Large intestine (tissue), 3 donors: Measurements from ENCODE around the gene CGB2. TPM values are rescaled to one million over a fixed set of nuclear protein-coding genes. Genes with fewer than 3 reads are reported as not detected.
A peak's percentile ranks its signal among the peaks of the same experiment; 100 is the strongest.

Experiments used
- DNase-seq, 2 donors: peaks; one replicate each; pipeline versions ENCODE4 v3.0.0 to v3.0.0-alpha.2; 2013
- H3K27ac ChIP-seq: one replicate; pipeline ENCODE4 v1.5.1; 2013; ENCODE audit warnings: low read length
- H3K27me3 ChIP-seq: 2 replicates; pipeline ENCODE4 v1.6.1; 2013; ENCODE audit warnings: low read length; ENCODE audit not compliant: control insufficient read depth, insufficient read depth
- H3K36me3 ChIP-seq: 2 replicates; pipeline ENCODE4 v1.6.1; 2013; ENCODE audit warnings: low read length; ENCODE audit not compliant: control insufficient read depth, insufficient read depth
- H3K4me1 ChIP-seq: one replicate; pipeline ENCODE4 v1.6.1; 2013; ENCODE audit warnings: low read length; ENCODE audit not compliant: control insufficient read depth, insufficient read depth
- H3K4me3 ChIP-seq: one replicate; pipeline ENCODE4 v1.5.1; 2013; ENCODE audit warnings: low read length
- H3K9me3 ChIP-seq: one replicate; pipeline ENCODE4 v1.6.1; 2013; ENCODE audit warnings: mild to moderate bottlenecking, low read depth, low read length, moderate library complexity; ENCODE audit not compliant: control insufficient read depth
- WGBS: methylation state at CpG from one replicate; pipeline ENCODE4 v1.1.5; 2013; ENCODE audit warnings: low lambda C conversion rate; ENCODE audit not compliant: insufficient coverage; 5-methylcytosine and 5-hydroxymethylcytosine counted together
- polyA plus RNA-seq: library from polyadenylated mRNA; unstranded; fragments of 120-200 nt; gene quantifications from one replicate; pipeline ENCODE4 v1.2.1, GENCODE V29; 2013

The CGB2 gene
- polyA plus RNA-seq, 1 donor: not detected

GRCh38 chr19:48991873-48992580 lies 39.7 kb upstream of the CGB2 start:
- Histone ChIP-seq H3K27ac (peak overlapping the region; percentile 77), H3K27me3 (no peaks in the 10 kb centered on the region), H3K4me1 (peaks cover 24% of the 10 kb centered on the region), H3K36me3 (peaks cover 27% of the 10 kb centered on the region), H3K9me3 (no peaks in the 10 kb centered on the region), H3K4me3 (peak overlapping the region; percentile 84)
- no CpG with 5 or more reads among the region's 8 CpGs for WGBS
- DNase-seq: peak; percentile 51 to 75

GRCh38 chr19:48992581-48993174 lies 39.0 kb upstream of the CGB2 start:
- no peak for DNase-seq

GRCh38 chr19:48993175-48994034 lies 38.3 kb upstream of the CGB2 start, which contains the start of the genes GYS1 and RUVBL2:
TSS of gene GYS1 (minus strand) at chr19:48993309. CDS start at chr19:48993112, 197 bp downstream.
TSS of gene RUVBL2 (plus strand) at chr19:48993887. CDS start at chr19:48993912, 25 bp downstream.
- WGBS: no CpG with 5 or more reads among the region's 56 CpGs
- no peaks in the 10 kb centered on the region for H3K9me3 ChIP-seq
- no peaks in the 10 kb centered on the region for H3K27me3 ChIP-seq
- H3K4me1 ChIP-seq: peaks cover 24% of the 10 kb centered on the region
- peak within 1 kb of the TSS; percentile 84 for H3K4me3 ChIP-seq
- peaks cover 19% of the 10 kb centered on the region for H3K36me3 ChIP-seq
- peak; percentile 100 for DNase-seq
- H3K27ac ChIP-seq: peak within 1 kb of the TSS; percentile 96

More at GRCh38 chr19:48992581-48993174, 39.0 kb upstream of the CGB2 start:
- Histone ChIP-seq H3K9me3 (no peaks in the 10 kb centered on the region), H3K4me3 (peak overlapping the region; percentile 84), H3K27ac (peak overlapping the region; percentile 77), H3K4me1 (peaks cover 24% of the 10 kb centered on the region), H3K36me3 (peaks cover 24% of the 10 kb centered on the region), H3K27me3 (no peaks in the 10 kb centered on the region)
- no CpG with 5 or more reads among the region's 20 CpGs for WGBS

- Histone ChIP-seq H3K9me3 (no peaks in the 10 kb centered on the region), H3K27me3 (no peaks in the 10 kb centered on the region), H3K4me3 (peak overlapping the region; percentile 84), H3K36me3 (peaks cover 15% of the 10 kb centered on the region), H3K4me1 (peaks cover 24% of the 10 kb centered on the region), H3K27ac (peak overlapping the region; percentile 96)
- DNase-seq: no peak
- no CpG with 5 or more reads among the region's 13 CpGs for WGBS
These were observed 37.7 kb upstream of the CGB2 start for GRCh38 chr19:48994035-48994386.

- no CpG with 5 or more reads among the region's 5 CpGs for WGBS
- H3K9me3 ChIP-seq: no peaks in the 10 kb centered on the region
- peaks cover 10% of the 10 kb centered on the region for H3K4me1 ChIP-seq
- H3K27ac ChIP-seq: no peak overlapping the region
- H3K27me3 ChIP-seq: no peaks in the 10 kb centered on the region
- no peak overlapping the region for H3K4me3 ChIP-seq
- H3K36me3 ChIP-seq: peaks cover 13% of the 10 kb centered on the region
- DNase-seq: no peak
These were observed 33.7 kb upstream of the CGB2 start for GRCh38 chr19:48997972-48998371.

GRCh38 chr19:48999481-49000325 lies 32.0 kb upstream of the CGB2 start:
- no CpG with 5 or more reads among the region's 16 CpGs for WGBS
- Histone ChIP-seq H3K27ac (no peak overlapping the region), H3K36me3 (peaks cover 28% of the 10 kb centered on the region), H3K9me3 (no peaks in the 10 kb centered on the region), H3K27me3 (no peaks in the 10 kb centered on the region), H3K4me3 (no peak overlapping the region), H3K4me1 (peaks cover 3% of the 10 kb centered on the region)
- no peak for DNase-seq

- no peaks in the 10 kb centered on the region for H3K27me3 ChIP-seq
- no peaks in the 10 kb centered on the region for H3K9me3 ChIP-seq
- no peak overlapping the region for H3K4me3 ChIP-seq
- H3K4me1 ChIP-seq: no peaks in the 10 kb centered on the region
- WGBS: no CpG with 5 or more reads among the region's 15 CpGs
- no peak for DNase-seq
- H3K36me3 ChIP-seq: peaks cover 49% of the 10 kb centered on the region
- H3K27ac ChIP-seq: no peak overlapping the region
These were observed 27.6 kb upstream of the CGB2 start for GRCh38 chr19:49004133-49004532.

GRCh38 chr19:49004964-49005614 lies 26.6 kb upstream of the CGB2 start:
- Histone ChIP-seq H3K36me3 (peaks cover 53% of the 10 kb centered on the region), H3K27me3 (no peaks in the 10 kb centered on the region), H3K27ac (no peak overlapping the region), H3K4me3 (no peak overlapping the region), H3K4me1 (no peaks in the 10 kb centered on the region), H3K9me3 (no peaks in the 10 kb centered on the region)
- DNase-seq: no peak
- no CpG with 5 or more reads among the region's 7 CpGs for WGBS

- Histone ChIP-seq H3K36me3 (peaks cover 70% of the 10 kb centered on the region), H3K27ac (no peak overlapping the region), H3K27me3 (no peaks in the 10 kb centered on the region), H3K4me3 (no peak overlapping the region), H3K9me3 (no peaks in the 10 kb centered on the region), H3K4me1 (no peaks in the 10 kb centered on the region)
- DNase-seq: no peak
- no CpG with 5 or more reads among the region's 22 CpGs for WGBS
These were observed 24.8 kb upstream of the CGB2 start for GRCh38 chr19:49006905-49007304.
